ENCODE results near the gene REXO1.

GRCh38 chr19:1807030-1807694 lies 41.1 kb downstream of the REXO1 start:
- TF ChIP-seq, protein P1, sequence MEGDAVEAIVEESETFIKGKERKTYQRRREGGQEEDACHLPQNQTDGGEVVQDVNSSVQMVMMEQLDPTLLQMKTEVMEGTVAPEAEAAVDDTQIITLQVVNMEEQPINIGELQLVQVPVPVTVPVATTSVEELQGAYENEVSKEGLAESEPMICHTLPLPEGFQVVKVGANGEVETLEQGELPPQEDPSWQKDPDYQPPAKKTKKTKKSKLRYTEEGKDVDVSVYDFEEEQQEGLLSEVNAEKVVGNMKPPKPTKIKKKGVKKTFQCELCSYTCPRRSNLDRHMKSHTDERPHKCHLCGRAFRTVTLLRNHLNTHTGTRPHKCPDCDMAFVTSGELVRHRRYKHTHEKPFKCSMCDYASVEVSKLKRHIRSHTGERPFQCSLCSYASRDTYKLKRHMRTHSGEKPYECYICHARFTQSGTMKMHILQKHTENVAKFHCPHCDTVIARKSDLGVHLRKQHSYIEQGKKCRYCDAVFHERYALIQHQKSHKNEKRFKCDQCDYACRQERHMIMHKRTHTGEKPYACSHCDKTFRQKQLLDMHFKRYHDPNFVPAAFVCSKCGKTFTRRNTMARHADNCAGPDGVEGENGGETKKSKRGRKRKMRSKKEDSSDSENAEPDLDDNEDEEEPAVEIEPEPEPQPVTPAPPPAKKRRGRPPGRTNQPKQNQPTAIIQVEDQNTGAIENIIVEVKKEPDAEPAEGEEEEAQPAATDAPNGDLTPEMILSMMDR (conservative IDR thresholded peaks at IDR 0.05; ENCODE audit: low read depth in 2 of 2), result no peak
- TF ChIP-seq POLR2AphosphoS5 (IDR thresholded peaks at IDR 0.05; ENCODE audit: low read depth) (no peak), EZH2 (IDR thresholded peaks at IDR 0.05; ENCODE audit: low read depth, unreplicated experiment) (no peak), EZH2phosphoT487 (IDR thresholded peaks at IDR 0.05; ENCODE audit: unreplicated experiment) (no peak), REST (IDR thresholded peaks at IDR 0.05; ENCODE audit: unreplicated experiment) (no peak), ZNF114 (CRISPR knock-in tag; IDR thresholded peaks at IDR 0.05) (no peak), STAT1 (IDR thresholded peaks at IDR 0.05; ENCODE audit: unreplicated experiment) (no peak), JUNB (IDR thresholded peaks at IDR 0.05; ENCODE audit: unreplicated experiment) (no peak)
